Pancreas (tissue), 10 donors: ENCODE results near the gene WFDC10B. TPM values are rescaled to one million over a fixed set of nuclear protein-coding genes. Genes with fewer than 3 reads are reported as not detected.
"Not testable (repeated sequence)": the region's sequence is repeated elsewhere in the genome, so short reads cannot be mapped to it uniquely, and the experiment has no call there.

ENCODE experiments used
- ATAC-seq, 4 donors: fragments of 200-7000 bp; cut with Tn5 transposase; one replicate each; pipeline versions ENCODE4 v1.8.0 to v1.9.1; 2020; ENCODE audit warnings: mild to moderate bottlenecking in 4 of 4, moderate library complexity in 4 of 4
- DNase-seq, 6 donors: peaks; one replicate each; pipeline ENCODE4 v3.0.0-alpha.2; 2020
- FAIRE-seq: peaks from 2 replicates; lab custom pipeline; 2012; peaks lifted over from hg19 to GRCh38; lab: Jason Lieb, UNC
- H3K27ac ChIP-seq, 4 donors: fragments of 200-600 bp; sonication (generic); 1 replicate in 3 of 4; 2 replicates in 1 of 4; pipeline versions ENCODE4 v1.5.0 to v1.8.0; 2020
- H3K27me3 ChIP-seq, 4 donors: fragments of 200-600 bp; one replicate each; pipeline ENCODE4 v1.8.0; 2021
- H3K36me3 ChIP-seq, 3 donors: fragments of 200-600 bp; sonication (generic) in 1 of 3; one replicate each; pipeline versions ENCODE4 v1.5.0 to v1.8.0; 2020 to 2021
- H3K4me1 ChIP-seq, 3 donors: fragments of 200-600 bp; one replicate each; pipeline ENCODE4 v1.8.0; 2021
- H3K4me3 ChIP-seq, 4 donors: fragments of 200-600 bp; sonication (generic) in 2 of 4; one replicate each; pipeline versions ENCODE4 v1.5.0 to v1.8.0; 2020 to 2021
- H3K9me3 ChIP-seq, 4 donors: fragments of 200-600 bp; one replicate each; pipeline ENCODE4 v1.8.0; 2021
- WGBS, 2 donors: extraction: QIAGEN DNeasy Blood & Tissue Kit; methylation state at CpG; one replicate each; pipeline ENCODE4 v1.1.7; 2013; 5-methylcytosine and 5-hydroxymethylcytosine counted together
- intact Hi-C, 3 donors: fragments of 100-400 bp; cut with DNase I; formaldehyde crosslinking; loops; one replicate each; pipeline versions ENCODE4 v1.11.1 to v1.14.2; 2022
- polyA plus RNA-seq, 2 donors: library from polyadenylated mRNA; stranded (reverse); fragments of 200-250 nt; gene quantifications; one replicate each; pipeline ENCODE4 v1.2.3, GENCODE V29; 2013
- total RNA-seq, 6 donors: library from RNA; stranded (reverse); fragmentation: NEBNext Ultra II Directional in 4 of 6; extraction: Animal tissue kit (Norgen Biotek cat#: 25700) in 4 of 6; gene quantifications; one replicate each; pipeline versions ENCODE4 v1.2.1 to v1.2.4, GENCODE V29; 2021 to 2023
- TF ChIP-seq, protein P1 (sequence below), 4 donors: fragments of 200-600 bp; sonication (generic) in 3 of 4; IDR thresholded peaks; one replicate each; pipeline versions ENCODE4 v1.5.0 to v1.8.0; 2021; ENCODE audit warnings: antibody characterized with exemption in 4 of 4
- donor health status: healthy with polysubstance abuse.
- donor health status: DM: no; HTN: no; CAD: no; lungs with moderate emphysema.
- donor health status: DM: no; HTN: no; CAD: no.
- donor health status: control.
- donor health status: control.
- donor health status: Bipolar disorder and iron deficiency.
- donor health status: DM: yes; HTN: yes; CAD: no.
- donor health status: DM: no; HTN: no; CAD: no.
- donor health status: DM: no; HTN: no; CAD: no.
- donor health status: DM: yes; HTN: yes; CAD: no.

Gene WFDC10B
- total and polyA plus RNA-seq, 8 donors, result not detected

- H3K4me1 ChIP-seq, result no peaks in the 10 kb centered on the region
- no peaks in the 10 kb centered on the region for H3K9me3 ChIP-seq
- H3K4me3 ChIP-seq, result no peak overlapping the region
- no peak for ATAC-seq
- TF ChIP-seq, protein P1, sequence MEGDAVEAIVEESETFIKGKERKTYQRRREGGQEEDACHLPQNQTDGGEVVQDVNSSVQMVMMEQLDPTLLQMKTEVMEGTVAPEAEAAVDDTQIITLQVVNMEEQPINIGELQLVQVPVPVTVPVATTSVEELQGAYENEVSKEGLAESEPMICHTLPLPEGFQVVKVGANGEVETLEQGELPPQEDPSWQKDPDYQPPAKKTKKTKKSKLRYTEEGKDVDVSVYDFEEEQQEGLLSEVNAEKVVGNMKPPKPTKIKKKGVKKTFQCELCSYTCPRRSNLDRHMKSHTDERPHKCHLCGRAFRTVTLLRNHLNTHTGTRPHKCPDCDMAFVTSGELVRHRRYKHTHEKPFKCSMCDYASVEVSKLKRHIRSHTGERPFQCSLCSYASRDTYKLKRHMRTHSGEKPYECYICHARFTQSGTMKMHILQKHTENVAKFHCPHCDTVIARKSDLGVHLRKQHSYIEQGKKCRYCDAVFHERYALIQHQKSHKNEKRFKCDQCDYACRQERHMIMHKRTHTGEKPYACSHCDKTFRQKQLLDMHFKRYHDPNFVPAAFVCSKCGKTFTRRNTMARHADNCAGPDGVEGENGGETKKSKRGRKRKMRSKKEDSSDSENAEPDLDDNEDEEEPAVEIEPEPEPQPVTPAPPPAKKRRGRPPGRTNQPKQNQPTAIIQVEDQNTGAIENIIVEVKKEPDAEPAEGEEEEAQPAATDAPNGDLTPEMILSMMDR (IDR thresholded peaks at IDR 0.05), result no peak
- H3K27ac ChIP-seq, result no peak overlapping the region
- FAIRE-seq, result no peak
- H3K36me3 ChIP-seq, result no peaks in the 10 kb centered on the region
- WGBS, 2 donors, result 76 to 96% methylated on average over 6 of the region's 6 CpGs
- intact Hi-C loops, result no loop called here
- no peaks in the 10 kb centered on the region for H3K27me3 ChIP-seq
- no peak for DNase-seq
Measured at GRCh38 chr20:45649312-45649863, 55.4 kb downstream of the WFDC10B start.

DNA sequence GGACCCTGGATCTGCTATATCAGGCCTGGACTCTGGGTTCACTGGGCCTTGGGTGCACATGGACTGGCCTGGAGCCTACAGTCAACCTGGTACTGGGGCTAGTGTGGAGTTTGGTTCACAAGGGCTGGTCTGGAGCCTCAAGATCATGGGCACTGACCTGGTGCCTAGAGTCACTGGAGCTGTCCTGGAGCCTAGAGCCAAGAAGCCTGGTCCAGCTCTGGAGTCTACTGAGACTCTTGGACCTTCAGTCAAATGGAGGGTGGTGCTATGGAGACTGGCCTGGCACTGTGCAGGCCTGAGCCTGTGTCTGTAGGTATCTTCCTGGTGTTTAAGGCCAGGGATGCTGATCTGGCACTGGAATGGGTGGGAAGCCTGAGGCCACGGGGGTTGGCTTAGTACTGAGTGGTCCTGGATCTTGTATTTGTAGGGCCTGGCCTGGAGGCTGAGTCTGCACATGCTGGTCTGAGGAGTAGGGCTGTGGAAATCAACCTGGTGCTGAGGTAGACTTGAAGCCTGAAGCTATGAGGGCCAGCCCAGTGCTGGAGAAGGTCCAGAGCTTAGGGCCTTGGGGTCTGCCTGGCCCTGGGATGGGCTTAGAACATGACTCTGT is 57.3 kb downstream of the WFDC10B start:
- intact Hi-C loops, result no loop called here
- TF ChIP-seq, protein P1 (IDR thresholded peaks at IDR 0.05), result no peak
- Histone ChIP-seq H3K9me3 (no peaks in the 10 kb centered on the region), H3K27ac (no peak overlapping the region), H3K4me1 (no peaks in the 10 kb centered on the region), H3K4me3 (no peak overlapping the region), H3K27me3 (no peaks in the 10 kb centered on the region), H3K36me3 (no peaks in the 10 kb centered on the region)
- peak in 1 of 6 donors; percentile 22 for DNase-seq
- ATAC-seq, result no peak
- FAIRE-seq, result no peak
- 73 to 89% methylated on average over 1 of the region's 1 CpG for WGBS, 2 donors

- no peak for DNase-seq
- H3K4me3 ChIP-seq, result no peak overlapping the region
- H3K27me3 ChIP-seq, result no peaks in the 10 kb centered on the region
- no peak for ATAC-seq
- 66 to 70% methylated on average over 3 of the region's 3 CpGs for WGBS, 2 donors
- no peaks in the 10 kb centered on the region for H3K9me3 ChIP-seq
- H3K4me1 ChIP-seq, result no peaks in the 10 kb centered on the region
- no peak overlapping the region for H3K27ac ChIP-seq
- no peak for FAIRE-seq
- TF ChIP-seq, protein P1 (IDR thresholded peaks at IDR 0.05), result no peak
- intact Hi-C loops, result no loop called here
- no peaks in the 10 kb centered on the region for H3K36me3 ChIP-seq
Measured at GRCh38 chr20:45646875-45647274, 57.9 kb downstream of the WFDC10B start.

- H3K4me3 ChIP-seq, H3K27ac ChIP-seq, intact Hi-C loops, FAIRE-seq, H3K27me3 ChIP-seq, H3K36me3 ChIP-seq, ATAC-seq, H3K9me3 ChIP-seq, H3K4me1 ChIP-seq: not testable (repeated sequence)
- 85 to 87% methylated on average over 22 to 28 of the region's 28 CpGs for WGBS, 2 donors
- peak in 1 of 6 donors; percentile 43 for DNase-seq
Measured at GRCh38 chr20:45645869-45646268, 59.0 kb downstream of the WFDC10B start.

- H3K4me1 ChIP-seq, intact Hi-C loops, H3K4me3 ChIP-seq, H3K9me3 ChIP-seq, H3K27me3 ChIP-seq, H3K36me3 ChIP-seq, FAIRE-seq, H3K27ac ChIP-seq, ATAC-seq, DNase-seq: not testable (repeated sequence)
- WGBS, 2 donors, result 91 to 94% methylated on average over 14 to 24 of the region's 24 CpGs
Measured at GRCh38 chr20:45641076-45641475, 63.7 kb downstream of the WFDC10B start.

- FAIRE-seq, result no peak
- Histone ChIP-seq H3K36me3 (no peaks in the 10 kb centered on the region), H3K27ac (no peak overlapping the region), H3K4me1 (no peaks in the 10 kb centered on the region), H3K4me3 (no peak overlapping the region), H3K27me3 (no peaks in the 10 kb centered on the region), H3K9me3 (no peaks in the 10 kb centered on the region)
- DNase-seq, result no peak
- no peak for ATAC-seq
- 65 to 79% methylated on average over 5 of the region's 5 CpGs for WGBS, 2 donors
- intact Hi-C loops, result no loop called here
- TF ChIP-seq, protein P1 (IDR thresholded peaks at IDR 0.05), result no peak
Measured at GRCh38 chr20:45639687-45640086, 65.1 kb downstream of the WFDC10B start.
